Fibroblast of lung (primary cell): ENCODE data around the gene LOXL4.

Experiments
- CTCF ChIP-seq, 2 donors: IDR thresholded peaks in 1 of 2; conservative IDR thresholded peaks in 1 of 2; 1 replicate in 1 of 2; 2 replicates in 1 of 2; pipeline ENCODE4 v1.5.1; 2011 to 2012; ENCODE audit warnings: low read length in 2 of 2, control low read depth in 1 of 2, inconsistent platforms in 1 of 2, low read depth in 1 of 2, mild to moderate bottlenecking in 1 of 2
- EZH2 ChIP-seq: IDR thresholded peaks from 2 replicates; pipeline ENCODE4 v1.5.1; 2012; ENCODE audit warnings: low read length, control low read depth, mild to moderate bottlenecking; ENCODE audit errors: missing control alignments

GRCh38 chr10:98260752-98261151 lies 7.2 kb downstream of the LOXL4 start:
- no peak for TF ChIP-seq CTCF (conservative IDR thresholded peaks at IDR 0.05 in 1 of 2, IDR thresholded peaks at IDR 0.05 in 1 of 2; ENCODE audit: low read depth in 1 of 2, low read length in 2 of 2)
- TF ChIP-seq EZH2 = no peak
